Adrenal gland (tissue), 12 donors: Measurements from ENCODE around the gene OR1K1. TPM values are rescaled to one million over a fixed set of nuclear protein-coding genes. Genes with fewer than 3 reads are reported as not detected.

Source experiments
- DNase-seq, 7 donors: peaks; one replicate each; pipeline ENCODE4 v3.0.0-alpha.2; 2019 to 2020
- H3K27ac ChIP-seq, 5 donors: fragments of 200-600 bp; sonication (generic) in 4 of 5; 1 replicate in 3 of 5; 2 replicates in 2 of 5; pipeline versions ENCODE4 v1.5.1 to v1.8.0; 2016 to 2020; ENCODE audit warnings: mild to moderate bottlenecking in 1 of 5
- H3K27me3 ChIP-seq: fragments of 200-600 bp; 2 replicates; pipeline ENCODE4 v1.8.0; 2021
- H3K36me3 ChIP-seq, 2 donors: fragments of 200-600 bp; replicated peaks in 1 of 2; 1 replicate in 1 of 2; 2 replicates in 1 of 2; pipeline versions ENCODE4 v1.5.1 to v1.8.0; 2018 to 2022
- H3K4me1 ChIP-seq, 2 donors: fragments of 200-600 bp; replicated peaks in 1 of 2; 1 replicate in 1 of 2; 2 replicates in 1 of 2; pipeline versions ENCODE4 v1.5.1 to v1.8.0; 2018 to 2021
- H3K4me3 ChIP-seq, 4 donors: fragments of 200-600 bp; sonication (generic) in 3 of 4; one replicate each; pipeline ENCODE4 v1.5.1; 2016 to 2018
- H3K9me3 ChIP-seq, 3 donors: fragments of 200-600 bp; sonication (generic) in 1 of 3; replicated peaks in 1 of 3; 1 replicate in 2 of 3; 2 replicates in 1 of 3; pipeline versions ENCODE4 v1.5.1 to v1.8.0; 2016 to 2021
- POLR2A ChIP-seq, 2 donors: fragments of 450-650 bp; IDR thresholded peaks; one replicate each; pipeline ENCODE4 v1.6.1; 2017; ENCODE audit warnings: antibody characterized with exemption in 2 of 2, mild to moderate bottlenecking in 2 of 2, moderate library complexity in 1 of 2
- WGBS, 4 donors: extraction: QIAGEN DNeasy Blood & Tissue Kit in 2 of 4; methylation state at CpG; one replicate each; pipeline versions ENCODE4 v1.1.5 to v1.1.7; 2013 to 2017; 5-methylcytosine and 5-hydroxymethylcytosine counted together
- intact Hi-C, 2 donors: fragments of 100-400 bp; cut with DNase I; formaldehyde crosslinking; loops; one replicate each; pipeline versions ENCODE4 v1.14.1 to v1.15.0; 2022 to 2023
- polyA plus RNA-seq, 3 donors: library from polyadenylated mRNA; stranded (reverse); fragments of 200-250 nt in 2 of 3; fragments of 350-450 nt in 1 of 3; fragmentation: Illumina TruSeq in 1 of 3; extraction: RNeasy Lipid Tissue Mini Kit (QIAGEN cat#74804) in 1 of 3; gene quantifications; one replicate each; pipeline ENCODE4 v1.2.3, GENCODE V29; 2013 to 2014
- total RNA-seq, 9 donors: library from RNA; depleted of rRNA in 4 of 9; stranded (reverse); fragments of >200 nt in 4 of 9; fragments of 120-200 nt in 1 of 9; fragmentation: NEBNext Ultra II Directional in 1 of 9; extraction: Animal tissue kit (Norgen Biotek cat#: 25700) in 1 of 9; gene quantifications; one replicate each; pipeline versions ENCODE4 v1.1.0 to v1.2.4, GENCODE V29; 2013 to 2023
- TF ChIP-seq, protein P1 (sequence below), 6 experiments: fragments of 450-650 bp in 4 of 6; fragments of 200-600 bp in 2 of 6; sonication (generic) in 1 of 6; IDR thresholded peaks; 1 replicate in 5 of 6; 2 replicates in 1 of 6; pipeline versions ENCODE4 v1.5.1 to v1.8.0; 2016 to 2021; ENCODE audit warnings: antibody characterized with exemption in 6 of 6, mild to moderate bottlenecking in 2 of 6, moderate library complexity in 1 of 6
- donor health status: healthy with polysubstance abuse.
- donor health status: Bipolar disorder and iron deficiency.
- donor health status: DM: yes; HTN: yes; CAD: no.
- donor health status: DM: no; HTN: no; CAD: no.
- donor health status: DM: no; HTN: no; CAD: no.
- donor health status: DM: yes; HTN: yes; CAD: no.

Gene OR1K1
- total and polyA plus RNA-seq, 12 donors = not detected

DNA sequence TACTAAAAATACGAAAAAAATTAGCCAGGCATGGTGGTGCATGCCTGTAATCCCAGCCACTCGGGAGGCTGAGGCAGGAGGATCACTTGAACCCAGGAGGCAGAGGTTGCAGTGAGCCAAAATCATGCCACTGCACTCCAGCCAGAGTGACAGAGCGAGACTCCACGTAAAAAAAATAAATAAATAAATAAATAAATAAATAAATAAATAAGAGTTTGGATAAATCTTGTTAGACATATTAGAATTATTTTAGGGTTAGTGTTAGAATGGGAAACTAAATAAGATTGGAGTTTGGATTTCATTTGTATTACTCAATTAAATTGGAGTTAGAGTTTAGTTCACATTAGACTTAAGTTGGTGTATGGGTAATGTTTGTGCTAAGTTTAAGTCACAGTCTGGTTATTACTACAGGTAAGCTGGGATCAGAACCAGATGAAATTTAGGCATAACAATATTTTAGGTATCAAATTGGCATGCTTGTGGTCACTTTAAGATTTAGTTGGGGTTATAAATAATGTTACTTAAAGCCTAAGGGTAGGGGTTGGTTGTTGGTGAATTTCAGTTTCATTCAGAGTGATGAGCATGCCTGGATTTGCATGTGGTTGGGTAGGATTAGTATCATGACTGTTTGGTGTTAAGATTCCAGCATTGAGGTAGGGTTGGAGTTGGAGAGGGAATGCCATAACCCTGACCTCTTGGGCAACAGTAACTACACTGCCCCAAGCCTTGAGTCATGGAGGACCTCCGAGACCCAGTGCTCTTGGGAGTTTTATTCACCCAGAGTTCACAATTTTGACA is 7.9 kb upstream of the OR1K1 start:
- TF ChIP-seq POLR2A (IDR thresholded peaks at IDR 0.05) = no peak
- TF ChIP-seq, protein P1, sequence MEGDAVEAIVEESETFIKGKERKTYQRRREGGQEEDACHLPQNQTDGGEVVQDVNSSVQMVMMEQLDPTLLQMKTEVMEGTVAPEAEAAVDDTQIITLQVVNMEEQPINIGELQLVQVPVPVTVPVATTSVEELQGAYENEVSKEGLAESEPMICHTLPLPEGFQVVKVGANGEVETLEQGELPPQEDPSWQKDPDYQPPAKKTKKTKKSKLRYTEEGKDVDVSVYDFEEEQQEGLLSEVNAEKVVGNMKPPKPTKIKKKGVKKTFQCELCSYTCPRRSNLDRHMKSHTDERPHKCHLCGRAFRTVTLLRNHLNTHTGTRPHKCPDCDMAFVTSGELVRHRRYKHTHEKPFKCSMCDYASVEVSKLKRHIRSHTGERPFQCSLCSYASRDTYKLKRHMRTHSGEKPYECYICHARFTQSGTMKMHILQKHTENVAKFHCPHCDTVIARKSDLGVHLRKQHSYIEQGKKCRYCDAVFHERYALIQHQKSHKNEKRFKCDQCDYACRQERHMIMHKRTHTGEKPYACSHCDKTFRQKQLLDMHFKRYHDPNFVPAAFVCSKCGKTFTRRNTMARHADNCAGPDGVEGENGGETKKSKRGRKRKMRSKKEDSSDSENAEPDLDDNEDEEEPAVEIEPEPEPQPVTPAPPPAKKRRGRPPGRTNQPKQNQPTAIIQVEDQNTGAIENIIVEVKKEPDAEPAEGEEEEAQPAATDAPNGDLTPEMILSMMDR (IDR thresholded peaks at IDR 0.05) = no peak
- H3K9me3 ChIP-seq = no peaks in the 10 kb centered on the region
- no peak overlapping the region for H3K27ac ChIP-seq
- H3K4me3 ChIP-seq = no peak overlapping the region
- no peaks in the 10 kb centered on the region for H3K36me3 ChIP-seq
- no peaks in the 10 kb centered on the region for H3K4me1 ChIP-seq
- intact Hi-C loops = no loop called here
- WGBS, 4 donors = 83 to 87% (median 86%) methylated on average over 5 of the region's 5 CpGs
- no peak for DNase-seq
- H3K27me3 ChIP-seq = no peaks in the 10 kb centered on the region

DNA sequence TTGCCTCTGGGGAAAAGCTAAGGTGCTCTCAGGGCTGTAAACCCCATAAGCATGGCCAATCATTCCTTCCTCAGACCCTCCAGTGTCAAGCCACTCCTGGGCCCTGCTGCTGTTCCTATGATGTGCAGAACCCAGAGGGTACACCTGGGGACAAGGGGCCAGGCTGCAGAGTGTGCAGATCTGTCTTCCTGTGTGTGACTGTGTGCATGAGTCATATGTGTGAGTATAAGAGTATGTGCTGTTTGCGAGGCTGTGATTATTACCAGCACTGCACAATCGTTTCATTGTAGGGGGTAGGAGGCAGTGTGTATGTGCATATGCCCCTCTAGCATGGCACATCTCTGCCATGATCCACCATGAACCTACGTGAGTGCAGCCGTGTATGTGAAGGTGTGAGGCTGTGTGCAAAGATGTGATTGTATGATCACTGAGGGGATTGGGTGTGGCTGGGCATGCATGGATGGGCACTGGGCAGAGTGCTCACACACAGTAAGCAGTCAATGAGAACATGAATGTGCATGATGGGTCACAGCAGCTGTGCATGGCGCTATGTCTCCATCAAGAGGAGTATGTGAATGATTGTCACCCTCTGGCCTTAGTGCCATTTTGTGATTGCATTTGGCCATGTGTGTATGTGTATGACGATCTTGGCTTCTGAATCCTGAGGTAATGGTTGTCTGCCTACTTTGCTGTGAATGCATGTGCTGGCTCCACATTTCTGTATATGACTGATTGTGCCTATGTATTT is 2.4 kb upstream of the OR1K1 start:
- no peak overlapping the region for H3K4me3 ChIP-seq
- no peak for TF ChIP-seq POLR2A (IDR thresholded peaks at IDR 0.05)
- TF ChIP-seq, protein P1 (IDR thresholded peaks at IDR 0.05) = no peak
- H3K27ac ChIP-seq = no peak overlapping the region
- H3K9me3 ChIP-seq = no peaks in the 10 kb centered on the region
- DNase-seq = peak in 1 of 7 donors; percentile 23
- H3K27me3 ChIP-seq = no peaks in the 10 kb centered on the region
- intact Hi-C loops = no loop called here
- H3K4me1 ChIP-seq = no peaks in the 10 kb centered on the region
- H3K36me3 ChIP-seq = no peaks in the 10 kb centered on the region
- WGBS, 4 donors = 77 to 85% (median 81%) methylated on average over 6 of the region's 6 CpGs

DNA sequence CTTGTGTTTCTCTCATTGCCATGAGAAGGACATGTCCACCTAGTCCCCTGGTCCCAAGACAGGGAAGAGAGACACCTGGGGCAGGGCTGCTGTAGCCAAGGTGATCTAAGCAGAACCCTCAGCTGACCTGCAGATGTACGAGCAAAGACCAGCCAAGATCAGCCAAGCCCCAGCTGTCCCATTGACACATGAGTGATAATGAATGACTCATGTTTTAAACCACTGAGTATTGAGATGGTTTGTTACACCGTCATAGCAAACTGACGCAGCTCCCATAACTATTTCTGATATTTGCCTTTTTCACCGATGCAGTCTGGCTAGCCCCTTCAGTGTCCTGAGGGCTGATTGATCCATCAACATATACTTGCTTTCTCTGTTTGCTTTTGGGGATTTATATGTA is 6.7 kb downstream of the OR1K1 start:
- intact Hi-C loops = loop anchor here (10.0 kb wide), 2 partner anchors 342 to 682 kb away; no protein-coding TSS in a partner anchor
- DNase-seq = no peak
- Histone ChIP-seq H3K4me3 (no peak overlapping the region), H3K27ac (no peak overlapping the region), H3K27me3 (no peaks in the 10 kb centered on the region), H3K36me3 (no peaks in the 10 kb centered on the region), H3K4me1 (no peaks in the 10 kb centered on the region), H3K9me3 (no peaks in the 10 kb centered on the region)
- TF ChIP-seq, protein P1 (IDR thresholded peaks at IDR 0.05) = no peak
- TF ChIP-seq POLR2A (IDR thresholded peaks at IDR 0.05) = no peak
- WGBS, 4 donors = 94 to 98% (median 95%) methylated on average over 4 of the region's 4 CpGs

DNA sequence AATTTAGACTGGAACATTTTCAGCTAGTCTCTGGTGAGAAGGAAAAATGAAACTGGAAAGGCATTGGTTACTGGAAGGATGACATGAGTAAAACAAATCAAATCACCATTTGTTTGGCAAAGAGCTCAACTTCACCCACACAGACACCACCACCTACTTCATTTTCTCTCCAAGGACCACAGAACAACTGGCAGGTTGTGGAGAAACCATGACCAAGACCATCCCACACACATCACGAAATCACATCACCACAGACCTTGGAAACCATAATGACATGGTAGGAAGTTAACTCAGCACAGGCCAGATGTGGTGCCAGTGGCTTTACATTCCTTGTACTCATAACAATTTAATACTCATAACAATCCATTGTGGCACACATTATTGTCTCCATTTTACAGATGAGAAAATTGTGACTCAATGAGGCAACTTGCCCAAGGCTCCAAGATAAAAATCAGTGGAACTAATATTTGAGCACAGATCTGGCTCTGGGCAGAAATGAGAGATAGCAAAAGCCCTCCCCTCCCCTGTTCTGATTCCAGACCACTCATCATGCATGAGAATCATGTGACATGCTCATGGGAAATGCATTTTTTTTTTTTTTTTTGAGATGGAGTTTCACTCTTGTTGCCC is 7.5 kb downstream of the OR1K1 start:
- Histone ChIP-seq H3K27ac (no peak overlapping the region), H3K4me1 (no peaks in the 10 kb centered on the region), H3K9me3 (no peaks in the 10 kb centered on the region), H3K27me3 (no peaks in the 10 kb centered on the region), H3K4me3 (no peak overlapping the region), H3K36me3 (no peaks in the 10 kb centered on the region)
- intact Hi-C loops = loop anchor here (10.0 kb wide), 2 partner anchors 343 to 683 kb away; no protein-coding TSS in a partner anchor
- no peak for TF ChIP-seq POLR2A (IDR thresholded peaks at IDR 0.05)
- TF ChIP-seq, protein P1 (IDR thresholded peaks at IDR 0.05) = no peak
- 84 to 100% (median 88%) methylated on average over 1 of the region's 1 CpG for WGBS, 4 donors
- DNase-seq = no peak
